Effector memory CD8-positive, alpha-beta T cell (primary cell): Measurements from ENCODE around the gene B3GNT2.

Source experiments
- ATAC-seq: fragments of 150-1000 bp; cut with Tn5 transposase; replicated peaks from 2 replicates; pipeline ENCODE4 v1.10.0; 2021; ENCODE audit warnings: mild to moderate bottlenecking, moderate library complexity
- DNase-seq, 3 experiments: peaks; one replicate each; pipeline ENCODE4 v3.0.0; 2021
- H3K27ac Mint-ChIP-seq, 2 donors: one replicate each; pipeline ENCODE4 v1.8.0; 2022; ENCODE audit warnings: mild to moderate bottlenecking in 2 of 2, mixed read lengths in 2 of 2, moderate library complexity in 2 of 2
- H3K27me3 Mint-ChIP-seq, 2 donors: one replicate each; pipeline ENCODE4 v1.8.0; 2022; ENCODE audit warnings: mixed read lengths in 2 of 2
- H3K36me3 Mint-ChIP-seq: one replicate; pipeline ENCODE4 v1.8.0; 2022; ENCODE audit warnings: mild to moderate bottlenecking, moderate library complexity, mixed read lengths; ENCODE audit not compliant: insufficient read depth
- H3K4me1 Mint-ChIP-seq, 2 donors: one replicate each; pipeline ENCODE4 v1.8.0; 2022; ENCODE audit warnings: low read depth in 2 of 2, mixed read lengths in 2 of 2
- H3K4me3 Mint-ChIP-seq, 2 donors: one replicate each; pipeline ENCODE4 v1.8.0; 2022; ENCODE audit warnings: mild to moderate bottlenecking in 2 of 2, mixed read lengths in 2 of 2, moderate library complexity in 2 of 2
- H3K9me3 Mint-ChIP-seq, 2 donors: one replicate each; pipeline ENCODE4 v1.8.0; 2022; ENCODE audit warnings: mixed read lengths in 2 of 2

B3GNT2 gene

GRCh38 chr2:62175728-62176127, 20.2 kb upstream of the B3GNT2 start:
- Mint-ChIP-seq H3K9me3 (no peaks in the 10 kb centered on the region), H3K27ac (no peak overlapping the region), H3K36me3 (no peaks in the 10 kb centered on the region), H3K27me3 (no peaks in the 10 kb centered on the region), H3K4me1 (no peaks in the 10 kb centered on the region), H3K4me3 (no peak overlapping the region)
- no peak for ATAC-seq
- DNase-seq = no peak

DNA sequence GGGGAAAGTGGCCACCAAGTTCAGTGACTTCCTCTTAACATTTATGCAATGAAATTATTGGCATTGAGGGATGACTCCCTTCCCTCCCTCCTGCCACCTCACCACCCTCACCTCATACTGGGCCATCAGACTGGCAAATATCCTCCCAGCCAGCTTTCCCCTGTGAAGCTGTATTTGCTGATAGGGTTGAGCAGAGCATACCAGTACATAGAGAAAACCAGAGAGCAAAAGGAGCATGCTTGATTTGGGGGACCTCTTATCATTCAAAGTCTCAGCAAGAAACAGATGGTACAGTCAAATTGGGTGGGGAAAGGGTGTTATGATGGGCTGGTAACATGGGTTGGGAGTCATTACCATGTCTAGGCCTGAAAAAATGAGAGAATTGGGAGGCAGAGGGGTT, 19.1 kb upstream of the B3GNT2 start:
- no peak for DNase-seq
- no peak overlapping the region for H3K4me3 Mint-ChIP-seq
- no peak for ATAC-seq
- no peaks in the 10 kb centered on the region for H3K9me3 Mint-ChIP-seq
- H3K27me3 Mint-ChIP-seq = no peaks in the 10 kb centered on the region
- no peaks in the 10 kb centered on the region for H3K36me3 Mint-ChIP-seq
- no peak overlapping the region for H3K27ac Mint-ChIP-seq
- no peaks in the 10 kb centered on the region for H3K4me1 Mint-ChIP-seq

- no peak overlapping the region for H3K4me3 Mint-ChIP-seq
- ATAC-seq (no peak), DNase-seq (no peak)
- H3K27me3 Mint-ChIP-seq = no peaks in the 10 kb centered on the region
- no peaks in the 10 kb centered on the region for H3K9me3 Mint-ChIP-seq
- H3K36me3 Mint-ChIP-seq = no peaks in the 10 kb centered on the region
- no peak overlapping the region for H3K27ac Mint-ChIP-seq
- H3K4me1 Mint-ChIP-seq = no peaks in the 10 kb centered on the region
Observed at GRCh38 chr2:62177392-62178049, 18.4 kb upstream of the B3GNT2 start.

DNA sequence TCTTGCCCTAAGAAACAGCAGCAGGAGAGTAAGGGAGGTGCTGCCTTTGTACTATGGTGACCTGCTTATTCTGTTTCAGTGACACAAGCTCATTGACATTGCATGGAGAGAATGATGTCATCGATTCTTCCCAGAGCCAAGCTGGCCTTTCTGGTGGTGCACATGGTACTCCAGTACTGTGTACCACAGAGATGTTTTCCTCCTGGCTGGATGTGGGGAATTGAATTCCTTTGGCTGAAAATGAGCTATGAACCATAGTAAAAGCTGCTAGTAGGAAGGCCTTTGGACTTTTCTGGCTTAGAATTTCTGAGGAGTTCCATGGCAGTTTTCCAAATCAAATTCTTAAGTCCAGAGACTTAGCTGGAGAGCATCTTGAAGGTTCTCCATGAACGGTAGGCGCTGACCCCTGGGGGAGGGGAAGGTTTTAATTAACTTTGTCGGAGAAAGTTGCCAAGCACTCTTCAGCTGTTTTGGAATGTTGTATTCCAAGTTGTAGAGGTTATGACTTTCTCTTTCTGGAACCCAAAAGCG, 17.1 kb upstream of the B3GNT2 start:
- Mint-ChIP-seq H3K4me1 (no peaks in the 10 kb centered on the region), H3K27ac (no peak overlapping the region), H3K27me3 (no peaks in the 10 kb centered on the region), H3K9me3 (no peaks in the 10 kb centered on the region), H3K4me3 (no peak overlapping the region), H3K36me3 (no peaks in the 10 kb centered on the region)
- no peak for ATAC-seq
- no peak for DNase-seq

DNA sequence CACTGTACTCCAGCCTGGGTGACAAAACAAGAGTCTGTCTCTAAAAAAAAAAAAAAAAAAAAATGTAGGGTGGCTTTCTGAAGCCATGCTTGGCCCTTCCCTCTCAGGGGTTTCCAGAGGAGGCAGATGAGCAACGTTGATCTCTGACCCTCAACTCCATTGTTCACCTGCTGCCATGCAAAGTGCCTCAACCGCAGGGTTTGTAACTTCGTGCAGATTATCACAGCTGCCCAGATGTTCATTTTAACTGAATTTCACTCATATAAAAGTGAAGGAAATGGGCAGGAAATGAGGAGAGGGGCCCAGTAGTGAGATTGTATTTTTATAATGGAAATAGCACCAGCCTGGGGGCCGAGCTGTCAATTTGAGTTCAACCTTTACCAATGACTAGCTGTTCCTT, 14.9 kb upstream of the B3GNT2 start:
- ATAC-seq = no peak
- no peaks in the 10 kb centered on the region for H3K4me1 Mint-ChIP-seq
- H3K9me3 Mint-ChIP-seq = no peaks in the 10 kb centered on the region
- no peak overlapping the region for H3K4me3 Mint-ChIP-seq
- H3K27ac Mint-ChIP-seq = peak overlapping the region in 1 of 2 donors; percentile 52
- H3K36me3 Mint-ChIP-seq = no peaks in the 10 kb centered on the region
- DNase-seq = no peak
- H3K27me3 Mint-ChIP-seq = no peaks in the 10 kb centered on the region

- Mint-ChIP-seq H3K36me3 (no peaks in the 10 kb centered on the region), H3K27ac (peak overlapping the region in 1 of 2 donors; percentile 27), H3K9me3 (no peaks in the 10 kb centered on the region), H3K27me3 (no peaks in the 10 kb centered on the region), H3K4me3 (no peak overlapping the region), H3K4me1 (no peaks in the 10 kb centered on the region)
- no peak for ATAC-seq
- DNase-seq = no peak
Observed at GRCh38 chr2:62181843-62182242, 14.1 kb upstream of the B3GNT2 start.

DNA sequence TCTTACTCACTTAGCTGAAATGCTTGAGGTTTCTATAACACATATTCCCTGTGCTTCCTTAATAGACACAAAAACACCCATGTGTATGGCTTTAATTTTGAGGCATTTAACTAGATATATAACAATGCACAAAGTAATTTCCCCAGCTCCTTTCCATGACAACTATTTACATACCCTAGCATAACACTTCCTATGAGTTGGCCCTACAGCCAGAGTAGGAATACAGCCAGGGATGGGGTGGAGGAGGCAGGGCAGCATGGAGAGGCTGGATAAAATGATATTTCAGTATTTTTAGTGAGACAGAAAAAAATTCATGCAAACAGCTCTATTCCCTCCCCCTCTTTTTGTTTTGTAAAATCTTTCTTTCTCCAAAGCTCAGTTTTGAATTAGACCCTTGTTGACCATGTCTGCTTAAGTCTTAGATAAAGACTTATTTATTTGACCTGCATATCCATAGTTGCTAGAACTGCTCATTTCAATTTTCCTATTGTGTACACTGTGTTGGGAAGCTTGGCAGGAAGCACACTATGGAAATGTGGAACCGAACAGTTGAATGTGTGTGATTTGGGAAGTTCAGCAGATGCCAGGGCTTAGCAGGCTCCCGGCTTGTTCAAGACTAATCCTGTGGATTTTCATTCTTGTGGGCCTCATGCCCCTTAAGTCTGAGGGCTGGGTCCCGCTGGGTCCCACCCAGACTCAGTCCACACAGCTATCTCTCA, 11.2 kb upstream of the B3GNT2 start:
- Mint-ChIP-seq H3K27me3 (no peaks in the 10 kb centered on the region), H3K27ac (no peak overlapping the region), H3K9me3 (no peaks in the 10 kb centered on the region), H3K4me3 (no peak overlapping the region), H3K4me1 (no peaks in the 10 kb centered on the region), H3K36me3 (no peaks in the 10 kb centered on the region)
- ATAC-seq (no peak), DNase-seq (no peak)

DNA sequence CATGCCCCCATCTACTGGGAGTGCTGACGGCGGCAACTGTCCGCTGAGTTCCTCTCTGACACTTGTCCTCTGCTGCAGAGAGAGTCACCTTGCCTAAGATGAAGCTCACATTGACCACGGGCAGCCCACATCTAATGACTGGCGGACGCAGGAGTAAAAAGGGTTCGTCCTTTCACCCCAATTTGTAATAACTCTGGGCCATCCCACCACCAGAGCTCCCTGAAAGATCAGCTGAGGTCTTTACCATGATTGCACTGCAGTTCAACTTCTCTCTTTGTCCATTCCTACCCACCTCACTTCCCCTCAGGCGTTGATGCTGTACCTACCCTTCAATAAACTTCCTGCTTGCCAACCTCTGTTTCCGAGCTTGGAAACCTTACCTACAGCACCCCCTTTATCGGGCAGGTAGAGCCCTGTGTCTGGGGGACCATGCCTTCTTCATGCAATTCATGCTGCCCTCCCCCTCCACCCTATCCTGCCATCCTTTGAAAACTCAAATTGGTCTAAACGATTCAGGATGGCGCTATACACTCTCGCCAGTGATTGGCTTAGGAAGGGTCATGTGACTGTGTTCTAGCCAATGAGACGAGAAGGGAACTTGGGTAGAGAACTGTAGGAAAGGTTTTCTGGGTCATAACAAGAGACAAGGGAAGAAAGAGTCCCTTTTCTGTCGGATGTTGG, 10.3 kb upstream of the B3GNT2 start:
- H3K36me3 Mint-ChIP-seq = no peaks in the 10 kb centered on the region
- H3K27me3 Mint-ChIP-seq = no peaks in the 10 kb centered on the region
- H3K4me3 Mint-ChIP-seq = no peak overlapping the region
- H3K4me1 Mint-ChIP-seq = no peaks in the 10 kb centered on the region
- DNase-seq (no peak), ATAC-seq (no peak)
- H3K27ac Mint-ChIP-seq = no peak overlapping the region
- no peaks in the 10 kb centered on the region for H3K9me3 Mint-ChIP-seq

GRCh38 chr2:62186156-62186905, 9.6 kb upstream of the B3GNT2 start:
- DNase-seq (no peak), ATAC-seq (no peak)
- H3K36me3 Mint-ChIP-seq = no peaks in the 10 kb centered on the region
- H3K4me3 Mint-ChIP-seq = no peak overlapping the region
- no peaks in the 10 kb centered on the region for H3K4me1 Mint-ChIP-seq
- H3K27ac Mint-ChIP-seq = no peak overlapping the region
- H3K27me3 Mint-ChIP-seq = no peaks in the 10 kb centered on the region
- no peaks in the 10 kb centered on the region for H3K9me3 Mint-ChIP-seq

DNA sequence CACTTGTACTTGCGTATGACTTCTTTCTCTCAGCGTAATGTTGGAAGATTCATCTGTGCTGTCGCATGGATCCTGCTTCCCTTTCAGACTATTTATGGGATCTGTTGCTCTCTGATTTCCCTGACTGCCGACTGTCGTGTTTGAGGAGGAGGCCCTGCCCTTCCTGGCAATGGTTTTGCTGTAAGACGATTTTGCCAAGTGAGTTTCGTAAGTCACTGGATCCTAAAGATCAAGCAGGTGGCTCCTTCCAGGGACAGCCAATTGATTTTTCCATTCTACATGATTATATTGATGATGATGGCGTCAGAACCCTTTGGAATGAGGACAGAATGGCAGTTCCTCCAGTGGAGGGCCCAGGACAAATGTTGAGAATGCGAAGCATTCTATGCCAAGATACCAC, 8.7 kb upstream of the B3GNT2 start:
- H3K27ac Mint-ChIP-seq = no peak overlapping the region
- DNase-seq = no peak

GRCh38 chr2:62188416-62188815, 7.5 kb upstream of the B3GNT2 start:
- Mint-ChIP-seq H3K9me3 (no peaks in the 10 kb centered on the region), H3K4me3 (no peak overlapping the region), H3K27me3 (no peaks in the 10 kb centered on the region), H3K36me3 (no peaks in the 10 kb centered on the region), H3K27ac (no peak overlapping the region), H3K4me1 (peaks cover 0 to 2% of the 10 kb centered on the region in 2 donors)
- DNase-seq (no peak), ATAC-seq (no peak)

More for the DNA sequence above, 8.7 kb upstream of the B3GNT2 start:
- H3K9me3 Mint-ChIP-seq = no peaks in the 10 kb centered on the region
- no peak overlapping the region for H3K4me3 Mint-ChIP-seq
- H3K27me3 Mint-ChIP-seq = no peaks in the 10 kb centered on the region
- no peak for ATAC-seq
- H3K4me1 Mint-ChIP-seq = no peaks in the 10 kb centered on the region
- no peaks in the 10 kb centered on the region for H3K36me3 Mint-ChIP-seq

- no peak overlapping the region for H3K4me3 Mint-ChIP-seq
- H3K36me3 Mint-ChIP-seq = no peaks in the 10 kb centered on the region
- no peaks in the 10 kb centered on the region for H3K9me3 Mint-ChIP-seq
- no peak for DNase-seq
- H3K4me1 Mint-ChIP-seq = peaks cover 0 to 2% of the 10 kb centered on the region in 2 donors
- no peak for ATAC-seq
- H3K27ac Mint-ChIP-seq = no peak overlapping the region
- no peaks in the 10 kb centered on the region for H3K27me3 Mint-ChIP-seq
Observed at GRCh38 chr2:62189196-62189595, 6.7 kb upstream of the B3GNT2 start.

DNA sequence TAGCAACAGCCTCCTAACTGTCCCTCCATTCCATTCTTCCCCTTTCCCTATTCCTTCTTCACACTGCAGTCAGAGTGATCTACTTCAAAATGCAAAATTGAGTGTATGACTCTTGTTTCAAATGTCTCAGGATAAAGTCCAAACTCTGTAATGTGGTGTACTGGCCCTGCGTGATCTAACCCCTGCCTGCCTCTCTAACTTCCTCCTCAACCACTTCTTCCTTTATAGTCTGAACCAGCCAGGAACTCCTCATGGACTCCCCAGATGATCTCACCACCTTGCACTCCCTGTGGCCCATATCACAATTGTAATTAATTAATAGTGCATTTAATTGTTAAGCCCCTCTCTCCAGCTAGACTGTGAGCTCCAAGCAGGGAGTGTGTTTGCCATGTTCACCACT, 3.1 kb upstream of the B3GNT2 start:
- Mint-ChIP-seq H3K9me3 (no peaks in the 10 kb centered on the region), H3K27me3 (no peaks in the 10 kb centered on the region), H3K36me3 (peaks cover 15% of the 10 kb centered on the region), H3K4me3 (no peak overlapping the region), H3K4me1 (peaks cover 6 to 7% of the 10 kb centered on the region in 2 donors), H3K27ac (no peak overlapping the region)
- ATAC-seq (no peak), DNase-seq (no peak)
